Ishikawa (cell line): ENCODE results near the gene SBNO1.

Source experiments
- CEBPB ChIP-seq: IDR thresholded peaks from 2 replicates; pipeline ENCODE4 v1.6.1; 2012
- CREB1 ChIP-seq: IDR thresholded peaks from 2 replicates; pipeline ENCODE4 v1.6.1; 2012; ENCODE audit warnings: low read depth
- EGR1 ChIP-seq: IDR thresholded peaks from 2 replicates; pipeline ENCODE4 v1.6.1; 2012
- EP300 ChIP-seq: IDR thresholded peaks from 2 replicates; pipeline ENCODE4 v1.6.1; 2012; ENCODE audit warnings: borderline replicate concordance
- FOXM1 ChIP-seq: IDR thresholded peaks from 2 replicates; pipeline ENCODE4 v1.6.1; 2012; ENCODE audit warnings: low read depth, borderline replicate concordance
- MAX ChIP-seq: IDR thresholded peaks from 2 replicates; pipeline ENCODE4 v1.6.1; 2012
- REST ChIP-seq: IDR thresholded peaks from 2 replicates; pipeline ENCODE4 v1.6.1; 2012; ENCODE audit warnings: low read depth, mild to moderate bottlenecking
- TAF1 ChIP-seq: IDR thresholded peaks from 2 replicates; pipeline ENCODE4 v1.6.1; 2012; ENCODE audit warnings: low read depth, mild to moderate bottlenecking
- TCF12 ChIP-seq: IDR thresholded peaks from 2 replicates; pipeline ENCODE4 v1.6.1; 2012; ENCODE audit warnings: low read depth
- TEAD4 ChIP-seq: IDR thresholded peaks from 2 replicates; pipeline ENCODE4 v1.6.1; 2012
- YY1 ChIP-seq: IDR thresholded peaks from 2 replicates; pipeline ENCODE4 v1.6.1; 2012; ENCODE audit warnings: low read depth
- ZBTB7A ChIP-seq: IDR thresholded peaks from 2 replicates; pipeline ENCODE4 v1.6.1; 2012; ENCODE audit warnings: low read depth
- TF ChIP-seq, protein P1 (sequence below): IDR thresholded peaks from 2 replicates; pipeline ENCODE4 v1.6.1; 2012

GRCh38 chr12:123398550-123399254 lies 34.1 kb upstream of the SBNO1 start:
- TF ChIP-seq REST, result no peak
- no peak for TF ChIP-seq TAF1
- TF ChIP-seq TEAD4, result no peak
- TF ChIP-seq YY1, result no peak
- no peak for TF ChIP-seq EP300
- no peak for TF ChIP-seq MAX
- no peak for TF ChIP-seq TCF12
- TF ChIP-seq CREB1, result no peak
- TF ChIP-seq, protein P1, sequence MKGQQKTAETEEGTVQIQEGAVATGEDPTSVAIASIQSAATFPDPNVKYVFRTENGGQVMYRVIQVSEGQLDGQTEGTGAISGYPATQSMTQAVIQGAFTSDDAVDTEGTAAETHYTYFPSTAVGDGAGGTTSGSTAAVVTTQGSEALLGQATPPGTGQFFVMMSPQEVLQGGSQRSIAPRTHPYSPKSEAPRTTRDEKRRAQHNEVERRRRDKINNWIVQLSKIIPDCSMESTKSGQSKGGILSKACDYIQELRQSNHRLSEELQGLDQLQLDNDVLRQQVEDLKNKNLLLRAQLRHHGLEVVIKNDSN, result no peak
- TF ChIP-seq CEBPB, result no peak
- TF ChIP-seq ZBTB7A, result no peak
- TF ChIP-seq EGR1, result no peak
- no peak for TF ChIP-seq FOXM1
